CD4-positive, alpha-beta T cell treated with Interleukin-4 for 1 hour (primary cell): ENCODE measurements around the gene MATN3.

ENCODE experiments used
- DNase-seq, 2 donors: peaks; one replicate each; pipeline ENCODE4 v3.0.0-alpha.2; 2020 to 2022

Gene MATN3

DNA sequence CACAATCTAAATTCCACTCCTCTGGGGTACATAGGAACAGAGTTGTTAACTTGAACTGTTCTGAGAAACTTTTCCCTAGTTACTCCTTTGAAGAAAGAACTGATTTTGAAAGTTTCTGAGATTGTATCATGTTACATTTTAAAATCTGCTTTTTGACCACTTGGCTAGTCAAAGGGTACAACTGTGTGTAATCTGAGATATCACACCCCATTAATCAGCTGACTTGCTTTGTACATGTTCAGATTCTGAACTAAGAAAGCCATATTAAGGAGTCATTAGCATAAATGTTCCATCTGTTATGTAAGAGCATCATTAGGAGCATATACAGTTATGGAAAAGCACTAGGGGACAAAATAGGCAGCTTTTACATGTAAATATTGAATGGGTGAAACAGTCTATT is 18.7 kb downstream of the MATN3 start:
- DNase-seq = no peak

- no peak for DNase-seq
Observed at GRCh38 chr2:19991895-19992294, 20.6 kb downstream of the MATN3 start.

DNA sequence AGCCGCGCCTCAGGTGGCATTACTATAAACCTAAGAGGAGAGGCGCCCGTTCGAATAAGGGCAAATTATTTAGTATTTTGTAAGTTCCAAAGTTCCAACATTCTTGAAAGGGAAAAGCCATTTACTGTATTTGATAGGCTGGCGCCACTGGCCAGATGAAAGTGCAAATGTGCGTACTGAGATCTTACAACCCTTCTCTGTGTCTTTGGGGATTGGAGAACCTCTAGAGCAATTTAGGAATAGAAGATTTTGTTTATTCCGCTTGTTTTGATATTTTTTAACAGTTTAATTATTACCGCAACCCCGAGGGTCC is 22.1 kb downstream of the MATN3 start:
- DNase-seq = no peak

GRCh38 chr2:19989667-19990415 is 22.6 kb downstream of the MATN3 start, which contains the start of gene WDR35:
Gene WDR35, minus strand, starts transcription at chr2:19990105. Its CDS starts 90 bp downstream, at chr2:19990015.
- peak; percentile 91 for DNase-seq

GRCh38 chr2:19989342-19989666 is 23.2 kb downstream of the MATN3 start:
- no peak for DNase-seq

- no peak for DNase-seq
Observed at GRCh38 chr2:19988600-19988999, 23.9 kb downstream of the MATN3 start.

DNA sequence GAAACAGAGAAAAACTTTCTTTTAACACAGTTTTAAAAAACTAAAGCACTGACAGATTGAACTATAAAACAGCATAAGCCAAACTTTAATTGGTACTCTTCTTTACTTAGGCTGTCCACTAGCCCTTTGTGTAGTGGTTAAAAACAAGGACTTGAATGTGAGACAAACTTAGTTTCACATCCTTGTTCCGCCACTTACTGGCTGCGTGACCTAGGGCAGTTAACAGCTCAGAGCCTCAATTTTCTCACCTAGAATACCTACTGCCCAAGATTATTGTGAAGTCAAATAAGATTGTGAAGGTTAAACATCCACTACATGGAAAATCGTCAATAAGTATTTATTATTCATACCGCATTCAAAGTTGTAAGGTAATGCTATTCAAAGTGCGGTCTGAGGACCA is 24.5 kb downstream of the MATN3 start:
- no peak for DNase-seq

DNA sequence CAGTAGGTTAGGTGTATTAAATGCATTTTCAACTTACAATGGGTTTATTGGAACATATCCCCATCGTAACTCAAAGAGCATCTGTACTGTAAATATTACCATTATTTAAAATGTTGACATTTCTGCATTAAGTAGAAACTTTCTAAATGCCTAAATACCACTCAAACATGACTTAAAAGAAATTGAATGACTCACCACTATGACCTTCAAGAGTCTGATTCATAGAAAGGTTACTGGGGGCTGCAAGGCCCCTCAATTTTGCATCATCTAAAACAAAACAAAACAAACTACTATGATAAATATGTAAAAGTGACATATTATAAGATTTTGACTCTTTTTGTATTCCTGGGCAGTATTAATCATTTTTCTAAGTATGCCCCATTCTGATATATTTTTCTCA is 30.2 kb downstream of the MATN3 start:
- DNase-seq = no peak

- DNase-seq = no peak
Observed at GRCh38 chr2:19979932-19980331, 32.5 kb downstream of the MATN3 start.

- no peak for DNase-seq
Observed at GRCh38 chr2:19973466-19973865, 39.0 kb downstream of the MATN3 start.

- peak in 1 of 2 donors; percentile 42 for DNase-seq
Observed at GRCh38 chr2:19971691-19972090, 40.8 kb downstream of the MATN3 start.

GRCh38 chr2:19963386-19963785 is 49.1 kb downstream of the MATN3 start:
- DNase-seq = no peak

GRCh38 chr2:19955544-19956422 is 56.7 kb downstream of the MATN3 start:
- peak; percentile 48 to 59 for DNase-seq

GRCh38 chr2:19949071-19949470 is 63.4 kb downstream of the MATN3 start:
- DNase-seq = no peak

DNA sequence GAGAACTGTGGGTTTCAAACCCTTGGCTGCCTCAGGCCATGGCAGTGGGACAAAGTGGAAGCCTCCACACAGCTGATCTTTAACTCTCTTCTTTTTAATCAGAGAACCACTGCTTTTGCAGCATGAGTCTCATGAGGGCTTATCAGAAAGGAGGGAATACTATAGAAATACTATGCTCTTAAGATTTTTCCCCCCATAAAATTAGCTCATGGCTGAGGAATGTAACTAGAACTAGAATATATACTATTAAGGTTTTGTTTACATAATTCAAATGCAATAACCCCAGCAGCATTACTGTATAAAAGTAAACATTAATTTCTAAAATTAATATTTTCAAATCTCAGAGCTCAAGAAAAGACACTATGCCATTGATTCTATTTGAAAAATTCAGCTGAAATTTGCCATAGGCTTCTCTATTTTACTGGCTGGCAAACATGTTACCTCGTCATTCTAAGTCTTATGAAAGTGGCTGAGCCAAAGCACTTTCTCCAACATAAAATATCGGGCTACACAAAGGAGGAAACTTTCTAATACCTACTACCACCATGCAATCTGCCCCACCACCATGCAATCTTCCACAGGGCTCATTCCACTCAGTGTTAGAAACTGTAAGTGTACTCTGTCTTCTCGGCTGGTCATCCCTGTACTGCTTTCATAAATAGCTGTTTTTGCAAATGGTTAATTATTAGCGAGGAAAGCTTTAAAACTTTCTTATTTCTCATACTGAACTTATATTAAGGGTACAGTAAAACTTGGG is 65.1 kb downstream of the MATN3 start:
- DNase-seq = no peak

- DNase-seq = no peak
Observed at GRCh38 chr2:19944205-19944845, 68.1 kb downstream of the MATN3 start.

GRCh38 chr2:19943189-19943588 is 69.3 kb downstream of the MATN3 start:
- no peak for DNase-seq

GRCh38 chr2:19942199-19942598 is 70.3 kb downstream of the MATN3 start:
- no peak for DNase-seq
